ENCODE data around the gene FCRLB.
"Not testable (repeated sequence)": the region's sequence is repeated elsewhere in the genome, so short reads cannot be mapped to it uniquely, and the experiment has no call there.

The FCRLB gene

DNA sequence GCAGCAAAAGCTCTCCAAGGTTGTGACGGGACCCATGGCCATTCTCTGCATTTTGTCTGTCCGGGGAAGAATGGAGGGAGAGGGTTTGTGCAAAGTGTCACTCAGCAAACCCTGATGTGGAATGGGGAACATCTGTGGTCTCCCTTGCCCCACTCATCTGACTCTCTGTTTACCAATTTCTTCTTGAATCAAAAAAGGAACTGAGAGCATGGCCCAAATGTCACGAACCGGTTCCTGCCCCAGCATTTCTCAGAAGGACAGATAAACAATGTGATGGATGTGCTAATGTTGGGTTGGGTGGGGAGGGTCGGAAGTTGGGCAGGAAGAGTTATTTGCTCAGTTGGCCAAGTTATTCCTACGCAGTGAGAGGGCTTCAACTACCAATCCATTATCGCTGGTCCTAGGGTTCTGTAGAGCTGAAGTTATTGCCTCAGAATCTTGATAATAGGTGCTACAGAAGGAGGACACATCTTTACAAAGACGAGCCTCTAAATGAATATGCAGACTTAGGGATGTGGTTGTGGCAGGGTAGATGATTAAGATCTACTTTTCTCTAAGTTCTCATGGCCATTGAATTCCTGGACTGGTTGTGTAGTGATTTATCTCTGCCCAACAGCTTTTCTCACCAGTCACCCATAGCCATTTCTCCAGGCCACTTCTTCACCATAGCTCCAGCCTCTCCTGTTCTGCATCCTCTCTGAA lies 18.7 kb downstream of the FCRLB start:
- no peak for DNase-seq (ENCODE audit: low spot score)

DNA sequence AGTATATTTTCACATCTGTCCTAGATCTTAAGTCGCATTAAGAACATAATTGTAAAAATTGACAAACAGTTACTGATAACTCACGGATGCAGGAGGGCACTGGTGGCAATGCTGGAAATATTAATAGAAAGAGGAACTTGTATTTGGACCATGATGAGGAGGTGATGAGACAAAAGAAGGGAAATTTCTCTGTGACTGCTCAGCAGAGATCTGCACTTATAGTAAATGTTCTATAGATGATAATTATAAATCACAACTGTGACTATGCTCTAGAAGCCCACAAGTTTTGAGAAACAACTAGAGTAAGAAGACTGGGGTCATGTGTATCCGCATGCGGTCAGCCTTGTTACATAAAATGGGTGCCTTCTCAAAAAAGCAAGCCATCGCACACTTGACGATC lies 19.6 kb downstream of the FCRLB start:
- no peak for DNase-seq (ENCODE audit: low spot score)

GRCh38 chr1:161743231-161743630 lies 21.9 kb downstream of the FCRLB start:
- no peak for DNase-seq (ENCODE audit: low spot score)

GRCh38 chr1:161747801-161748200 lies 26.5 kb downstream of the FCRLB start:
- no peak for DNase-seq (ENCODE audit: low spot score)

DNA sequence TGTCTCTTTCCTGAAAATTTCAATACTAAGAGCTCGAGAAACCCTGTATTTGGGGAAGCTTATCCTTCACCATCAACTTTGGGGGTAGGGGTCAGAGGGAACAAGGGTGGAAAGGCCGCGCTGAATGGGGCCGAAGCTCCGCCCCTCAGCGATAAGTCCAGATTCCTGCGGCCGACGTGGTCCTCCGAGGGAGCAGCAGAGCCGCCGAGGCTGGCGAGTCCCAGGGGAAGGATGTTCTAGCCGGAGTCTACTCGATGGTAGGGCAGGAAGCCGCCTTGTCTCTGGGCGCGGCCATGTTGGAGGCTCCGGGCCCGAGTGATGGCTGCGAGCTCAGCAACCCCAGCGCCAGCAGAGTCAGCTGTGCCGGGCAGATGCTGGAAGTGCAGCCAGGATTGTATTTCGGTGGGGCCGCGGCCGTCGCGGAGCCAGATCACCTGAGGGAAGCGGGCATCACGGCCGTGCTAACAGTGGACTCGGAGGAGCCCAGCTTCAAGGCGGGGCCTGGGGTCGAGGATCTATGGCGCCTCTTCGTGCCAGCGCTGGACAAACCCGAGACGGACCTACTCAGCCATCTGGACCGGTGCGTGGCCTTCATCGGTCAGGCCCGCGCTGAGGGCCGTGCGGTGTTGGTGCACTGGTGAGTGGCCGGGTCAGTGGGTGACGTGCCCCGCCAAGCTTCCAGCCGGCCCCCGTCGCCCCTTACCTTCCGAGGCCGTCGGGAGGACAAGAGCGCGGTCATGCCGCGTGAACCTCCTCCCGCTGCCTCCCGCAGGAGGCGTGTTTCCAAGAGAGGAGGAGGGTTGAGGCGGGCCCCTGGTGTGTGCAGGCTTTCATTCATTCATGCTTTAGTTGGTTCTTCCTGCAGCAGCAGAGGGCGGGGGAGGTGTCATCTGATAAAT lies 28.4 kb downstream of the FCRLB start, which contains the start of gene DUSP12:
TSS of gene DUSP12 (plus strand) at position 278 of the 899 bp plus-strand sequence. CDS start at position 294, 16 bp downstream.
- DNase-seq (ENCODE audit: low spot score), result peak; percentile 98

DNA sequence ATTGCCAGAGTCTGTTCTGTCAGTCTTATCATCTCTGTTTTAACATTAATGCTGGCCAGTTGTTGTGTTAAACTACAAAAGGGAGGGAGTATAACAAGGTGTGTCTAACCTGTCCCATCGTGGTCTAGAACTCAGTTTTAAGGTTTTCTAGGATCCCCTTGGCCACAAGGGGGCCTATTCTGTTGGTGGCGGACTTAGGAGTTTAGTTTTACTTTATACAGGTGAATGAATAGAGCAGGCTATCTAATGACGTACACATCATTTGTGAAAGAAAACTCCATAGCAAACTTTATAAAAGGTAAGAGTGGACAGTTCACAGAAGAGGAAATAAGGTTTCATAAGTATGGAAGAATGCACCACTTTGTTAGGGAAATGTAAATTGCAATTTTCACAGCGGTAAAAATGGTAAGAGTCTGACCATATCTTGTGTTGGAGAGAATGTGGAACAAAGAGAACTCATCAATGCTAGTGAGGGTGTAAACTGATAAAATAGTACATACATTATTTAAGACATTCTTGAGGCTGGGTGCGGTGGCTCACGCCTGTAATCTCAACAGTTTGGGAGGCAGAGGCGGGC lies 42.3 kb downstream of the FCRLB start:
- DNase-seq (ENCODE audit: low spot score), result no peak

DNA sequence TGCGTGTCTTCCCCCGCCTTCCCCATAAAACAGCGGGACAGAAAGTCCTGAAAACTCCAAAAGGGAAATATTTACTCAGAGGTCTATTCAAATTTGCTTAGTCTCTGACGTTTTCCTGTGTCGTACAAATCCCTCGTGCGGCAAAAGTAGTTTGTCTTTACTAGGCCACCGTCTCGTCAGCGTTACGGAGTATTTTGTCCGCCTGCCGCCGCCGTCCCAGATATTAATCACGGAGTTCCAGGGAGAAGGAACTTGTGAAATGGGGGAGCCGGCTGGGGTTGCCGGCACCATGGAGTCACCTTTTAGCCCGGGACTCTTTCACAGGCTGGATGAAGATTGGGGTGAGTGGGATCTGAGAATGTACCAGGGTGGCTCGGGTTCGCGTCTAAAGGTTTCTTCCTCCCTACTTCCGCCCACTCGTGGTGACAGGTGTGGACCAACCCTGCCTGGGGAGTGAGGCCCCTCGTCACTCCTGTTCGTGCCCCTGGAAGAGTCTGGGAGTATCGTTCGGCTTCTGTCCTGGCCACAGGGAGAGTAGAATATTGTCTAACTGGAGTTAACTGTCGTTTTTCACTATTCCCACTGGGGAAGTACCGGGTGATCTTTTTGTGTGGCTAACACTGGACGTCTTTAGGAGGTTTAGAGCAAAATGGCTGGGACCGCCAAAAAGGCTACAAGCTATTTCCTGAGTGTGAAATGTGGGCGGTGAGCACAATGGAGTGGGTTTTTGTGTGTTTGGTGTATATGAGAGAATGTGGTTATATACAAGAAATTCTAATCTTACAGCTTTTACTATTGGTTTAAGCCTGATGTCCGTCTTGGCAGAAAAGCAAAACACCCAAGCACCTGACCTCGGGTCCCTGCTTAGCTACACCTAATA lies 45.0 kb downstream of the FCRLB start, which contains the start of gene ATF6:
TSS of gene ATF6 (plus strand) at position 219 of the 880 bp plus-strand sequence. CDS start at position 260, 41 bp downstream.
- peak; percentile 95 for DNase-seq (ENCODE audit: low spot score)

GRCh38 chr1:161768461-161768860 lies 47.1 kb downstream of the FCRLB start:
- DNase-seq (ENCODE audit: low spot score), result no peak

- no peak for DNase-seq (ENCODE audit: low spot score)
Measured at GRCh38 chr1:161768986-161769672, 47.8 kb downstream of the FCRLB start.

DNA sequence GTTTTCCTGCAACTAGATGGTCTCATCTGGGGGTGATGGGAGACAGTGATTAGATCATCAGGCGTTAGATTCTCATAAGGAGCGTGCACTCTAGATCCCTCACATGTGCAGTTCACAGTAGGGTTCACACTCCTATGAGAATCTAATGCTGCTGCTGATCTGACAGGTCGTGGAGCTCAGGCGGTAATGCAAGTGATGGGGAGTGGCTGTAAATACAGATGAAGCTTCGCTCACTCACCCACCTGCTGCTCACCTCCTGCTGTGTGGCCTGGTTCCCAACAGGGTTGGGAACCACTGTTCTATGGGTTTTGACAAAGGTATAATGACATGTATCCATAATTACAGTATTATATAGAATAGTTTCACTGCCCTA lies 48.3 kb downstream of the FCRLB start:
- DNase-seq (ENCODE audit: low spot score), result not testable (repeated sequence)

DNA sequence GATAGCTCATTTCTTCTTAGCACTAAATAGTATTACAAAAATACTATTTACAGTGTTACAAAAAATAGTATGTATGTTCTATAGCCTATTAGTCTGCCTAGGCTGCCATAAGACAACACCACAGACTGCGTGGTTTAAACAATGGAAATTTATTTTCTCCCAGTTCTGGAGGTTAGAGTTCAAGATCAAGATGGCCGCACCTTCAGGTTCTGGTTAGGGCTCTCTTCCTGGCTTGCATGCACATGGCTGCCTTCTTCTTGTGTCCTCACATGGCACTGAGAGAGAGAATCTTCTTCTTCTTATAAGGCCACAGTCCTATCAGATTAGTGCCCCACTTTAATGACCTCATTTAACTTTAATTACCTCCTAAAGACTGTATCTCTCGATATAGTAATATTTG lies 48.9 kb downstream of the FCRLB start:
- no peak for DNase-seq (ENCODE audit: low spot score)

GRCh38 chr1:161771161-161771560 lies 49.8 kb downstream of the FCRLB start:
- no peak for DNase-seq (ENCODE audit: low spot score)

DNA sequence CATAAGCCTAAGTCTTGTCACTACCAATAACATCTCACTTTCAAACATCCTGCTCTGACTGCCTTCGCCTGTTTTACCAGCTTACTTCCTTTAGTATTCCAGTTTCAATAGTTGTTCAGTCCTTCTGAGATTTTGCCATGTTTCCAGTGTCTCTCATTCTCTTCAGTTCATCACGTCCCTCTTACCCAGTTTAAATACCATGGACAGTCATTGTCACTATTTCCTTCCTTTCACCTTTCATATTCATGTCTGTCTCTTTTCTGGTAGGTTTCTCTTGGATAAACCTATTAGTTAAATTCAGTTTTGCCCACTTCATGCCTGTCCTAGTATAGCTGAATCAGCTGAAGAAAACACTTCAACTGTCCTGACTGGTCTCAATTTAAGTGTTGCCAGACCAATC lies 50.6 kb downstream of the FCRLB start:
- DNase-seq (ENCODE audit: low spot score), result no peak

DNA sequence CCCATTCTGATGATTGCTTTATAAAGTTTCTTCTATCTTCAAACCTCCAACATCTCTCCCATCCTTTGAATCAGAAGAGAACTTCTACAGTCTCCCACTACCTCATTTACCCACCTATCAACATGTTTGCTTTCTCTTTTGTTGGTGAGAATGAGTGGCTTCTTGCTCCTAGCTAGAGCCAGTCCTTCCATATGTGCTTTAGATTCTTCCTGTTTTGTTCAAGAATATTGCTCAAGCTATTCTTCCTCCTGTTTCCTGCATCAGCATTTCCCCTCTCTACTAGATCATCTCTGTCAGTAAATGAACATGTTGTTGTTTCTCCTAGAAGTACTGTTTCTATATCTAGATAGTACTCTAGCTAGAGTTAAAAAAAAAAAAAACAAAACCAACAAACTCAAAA lies 51.1 kb downstream of the FCRLB start:
- no peak for DNase-seq (ENCODE audit: low spot score)

GRCh38 chr1:161773791-161774190 lies 52.4 kb downstream of the FCRLB start:
- DNase-seq (ENCODE audit: low spot score), result no peak

DNA sequence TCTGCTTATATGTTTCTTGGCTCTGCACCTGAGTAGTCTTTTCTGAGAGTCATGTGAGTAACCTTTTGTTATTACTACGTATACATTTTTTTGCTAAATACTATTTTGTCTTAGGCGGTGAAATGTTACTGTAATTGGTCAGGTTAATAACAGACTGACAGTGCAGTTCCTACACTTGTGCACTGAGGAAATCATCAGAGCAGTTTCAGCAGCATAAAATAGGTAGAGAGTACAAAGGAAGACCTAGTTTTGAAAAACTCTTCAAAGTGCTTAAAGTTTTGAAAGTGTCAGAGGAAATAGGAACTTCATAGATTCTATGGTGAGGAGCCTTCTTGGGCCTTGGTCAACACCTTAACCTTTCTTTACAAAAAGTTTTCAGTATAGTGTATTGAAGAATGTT lies 55.9 kb downstream of the FCRLB start:
- DNase-seq (ENCODE audit: low spot score), result no peak

All from COLO829 (cell line).